Activated CD8-positive, alpha-beta memory T cell treated with anti-CD3 and anti-CD28 coated beads, Interleukin-2, amount 10 ng/mL, durations not matched to agents 7 days and 5 days (primary cell): ENCODE measurements around the gene WDR5B. TPM values are rescaled to one million over a fixed set of nuclear protein-coding genes. Genes with fewer than 3 reads are reported as not detected.
A peak's percentile ranks its signal among the peaks of the same experiment; 100 is the strongest.
"Not testable (repeated sequence)": the region's sequence is repeated elsewhere in the genome, so short reads cannot be mapped to it uniquely, and the experiment has no call there.

Source experiments
- ATAC-seq: fragments of 150-1000 bp; cut with Tn5 transposase; one replicate; pipeline ENCODE4 v1.10.0; 2021; ENCODE audit warnings: moderate library complexity
- CTCF ChIA-PET: fragments of 350-600 bp; sonication (Branson Sonifier 250); formaldehyde crosslinking; loops from one replicate; lab custom pipeline; 2021; ENCODE audit warnings: antibody characterized with exemption; lab: Charles Lee
- DNase-seq: peaks from one replicate; pipeline ENCODE4 v3.0.0-alpha.2; 2020
- H3K27ac Mint-ChIP-seq: one replicate; pipeline ENCODE4 v1.8.0; 2021; ENCODE audit warnings: mild to moderate bottlenecking, mixed read lengths
- H3K27me3 Mint-ChIP-seq: one replicate; pipeline ENCODE4 v1.8.0; 2021; ENCODE audit warnings: mixed read lengths
- H3K36me3 Mint-ChIP-seq: one replicate; pipeline ENCODE4 v1.8.0; 2021; ENCODE audit warnings: mild to moderate bottlenecking, mixed read lengths
- H3K4me1 Mint-ChIP-seq: one replicate; pipeline ENCODE4 v1.8.0; 2021; ENCODE audit warnings: mixed read lengths
- H3K4me3 Mint-ChIP-seq: one replicate; pipeline ENCODE4 v1.8.0; 2021; ENCODE audit warnings: mild to moderate bottlenecking, moderate library complexity, mixed read lengths
- H3K9me3 Mint-ChIP-seq: one replicate; pipeline ENCODE4 v1.8.0; 2022; ENCODE audit warnings: low read depth, mixed read lengths
- total RNA-seq, 2 experiments: library from RNA; stranded (reverse); gene quantifications; one replicate each; pipeline ENCODE4 v1.2.3, GENCODE V29; 2021

Gene WDR5B
- 1 to 10 TPM; 4.6 to 4.8 TPM for total RNA-seq

DNA sequence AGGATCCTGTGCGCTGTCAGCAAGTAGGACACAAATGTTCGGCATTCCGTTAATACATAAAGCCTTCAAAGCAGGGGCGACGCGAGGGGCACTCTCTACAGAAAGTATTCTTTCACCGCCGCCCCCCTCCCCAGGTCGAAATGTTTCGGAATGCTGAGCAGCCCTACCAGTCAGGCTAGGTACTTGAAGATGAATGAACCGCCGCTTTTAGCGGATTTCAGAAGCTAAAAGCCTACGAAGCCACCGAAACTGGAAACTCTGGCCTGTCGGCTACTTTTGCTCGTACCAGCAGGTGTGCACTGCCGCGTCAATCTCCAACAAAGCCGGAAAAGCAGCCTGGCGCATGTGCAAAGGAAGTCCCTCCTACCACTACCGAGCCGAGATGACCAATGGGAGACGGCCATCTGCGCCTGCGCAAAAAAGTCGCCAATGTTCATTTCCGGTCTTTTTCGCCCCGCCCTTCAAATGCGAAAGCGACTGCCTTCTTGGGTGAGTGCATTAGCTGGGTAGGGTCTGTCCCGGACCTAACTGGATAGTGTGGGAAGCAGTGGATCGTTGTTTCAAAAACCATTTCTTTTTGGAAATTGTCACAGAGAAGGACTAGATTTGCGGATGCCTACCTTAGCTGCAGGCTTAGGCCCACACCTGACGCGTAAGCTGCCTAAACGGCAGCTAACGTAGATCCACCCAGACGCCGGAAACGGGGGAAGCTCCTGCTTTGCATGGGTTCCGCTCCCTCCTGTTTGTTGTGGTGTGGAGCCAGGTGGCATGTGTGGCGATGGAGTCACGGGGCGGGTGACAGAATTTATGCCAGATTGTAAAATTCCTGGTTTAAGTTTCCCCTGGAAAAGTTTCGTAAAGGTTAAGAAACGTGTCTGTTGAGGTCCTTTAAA, at the start of gene WDR5B:
Gene WDR5B, minus strand, starts transcription at position 301 of the 893 bp plus-strand sequence. CDS start 534 bp downstream, outside the sequence.
- no peaks in the 10 kb centered on the region for H3K27me3 Mint-ChIP-seq
- H3K27ac Mint-ChIP-seq: peak within 1 kb of the TSS; percentile 95
- CTCF ChIA-PET: interaction anchor here (0.9 to 3.6 kb wide), 9 partner anchors 16 to 264 kb away, joined by 3 to 26 read pairs (median 4); partner anchors contain the start of genes FAM162A, KPNA1, MIX23 and PARP14
- H3K9me3 Mint-ChIP-seq: no peaks in the 10 kb centered on the region
- peaks cover 21% of the 10 kb centered on the region for H3K36me3 Mint-ChIP-seq
- peaks cover 49% of the 10 kb centered on the region for H3K4me1 Mint-ChIP-seq
- peak within 1 kb of the TSS; percentile 95 for H3K4me3 Mint-ChIP-seq
- peak; percentile 93 for ATAC-seq
- DNase-seq: peak; percentile 99

DNA sequence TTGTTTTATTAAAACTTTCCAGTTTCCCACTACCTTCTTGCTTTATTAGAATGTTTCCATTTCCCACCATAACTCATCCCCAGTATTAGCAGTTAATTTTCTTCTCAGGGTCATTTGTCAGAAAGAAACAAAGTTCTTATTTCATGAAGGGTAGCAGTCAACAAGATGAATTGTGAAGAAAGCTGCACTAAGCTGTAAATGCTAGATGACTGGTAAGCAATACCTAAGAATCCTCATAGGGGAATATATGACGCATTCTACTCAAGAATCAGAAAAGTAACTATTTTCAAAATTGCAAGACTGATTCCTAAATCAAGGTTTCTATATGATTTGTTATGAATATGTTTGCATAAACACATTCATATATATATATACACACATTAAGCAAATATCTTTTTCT, 48.8 kb upstream of the WDR5B start:
- CTCF ChIA-PET: interaction anchor here (0.9 kb wide), 1 partner anchor 11 kb away, joined by 3 read pairs; no protein-coding TSS in a partner anchor
- peaks cover 13% of the 10 kb centered on the region for H3K4me1 Mint-ChIP-seq

DNA sequence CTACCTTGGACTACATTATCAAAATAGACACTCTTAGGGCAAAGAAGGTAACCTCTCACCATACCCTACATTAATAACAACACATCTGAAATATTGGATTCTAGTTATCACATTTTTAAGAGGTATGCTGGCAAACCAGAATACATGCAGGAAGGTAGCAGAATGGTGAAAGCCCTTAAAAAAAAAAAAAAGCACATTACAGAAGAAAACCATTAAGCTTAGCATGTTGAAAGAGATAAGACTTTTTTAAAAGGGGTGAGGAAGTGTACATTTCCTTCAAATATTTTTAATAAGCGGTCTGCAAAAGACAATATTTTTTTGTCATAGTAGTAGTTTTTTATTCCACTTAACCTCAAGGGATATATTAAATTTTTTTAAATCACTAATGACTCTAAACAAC, 46.5 kb upstream of the WDR5B start:
- Mint-ChIP-seq H3K9me3 (no peaks in the 10 kb centered on the region), H3K27me3 (no peaks in the 10 kb centered on the region), H3K36me3 (peaks cover 29% of the 10 kb centered on the region), H3K4me3 (no peak overlapping the region), H3K27ac (no peak overlapping the region), H3K4me1 (peaks cover 5% of the 10 kb centered on the region)
- CTCF ChIA-PET: no interaction called here
- no peak for DNase-seq
- ATAC-seq: no peak

More for the DNA sequence above, 48.8 kb upstream of the WDR5B start:
- Mint-ChIP-seq H3K36me3 (peaks cover 24% of the 10 kb centered on the region), H3K9me3 (no peaks in the 10 kb centered on the region), H3K27ac (no peak overlapping the region), H3K4me3 (no peak overlapping the region), H3K27me3 (no peaks in the 10 kb centered on the region)
- ATAC-seq (no peak), DNase-seq (no peak)

DNA sequence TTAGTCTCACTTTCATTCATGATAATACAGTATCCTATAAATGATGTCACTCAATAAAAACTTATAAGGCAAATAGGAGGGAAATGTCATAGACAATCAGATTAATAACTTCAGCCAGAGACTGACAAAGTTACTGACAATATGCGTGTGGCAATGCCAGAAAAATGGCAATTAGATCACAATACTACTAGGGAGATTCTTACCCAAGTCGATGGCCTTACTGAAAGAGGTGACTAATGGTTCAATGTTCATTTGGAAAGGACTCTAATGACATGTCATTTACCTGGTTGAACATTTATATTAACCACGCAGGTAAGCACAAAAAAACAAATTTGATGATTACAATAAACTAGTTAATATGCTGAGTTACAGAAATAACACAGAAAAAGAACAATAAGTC, 45.9 kb upstream of the WDR5B start:
- no peak overlapping the region for H3K27ac Mint-ChIP-seq

DNA sequence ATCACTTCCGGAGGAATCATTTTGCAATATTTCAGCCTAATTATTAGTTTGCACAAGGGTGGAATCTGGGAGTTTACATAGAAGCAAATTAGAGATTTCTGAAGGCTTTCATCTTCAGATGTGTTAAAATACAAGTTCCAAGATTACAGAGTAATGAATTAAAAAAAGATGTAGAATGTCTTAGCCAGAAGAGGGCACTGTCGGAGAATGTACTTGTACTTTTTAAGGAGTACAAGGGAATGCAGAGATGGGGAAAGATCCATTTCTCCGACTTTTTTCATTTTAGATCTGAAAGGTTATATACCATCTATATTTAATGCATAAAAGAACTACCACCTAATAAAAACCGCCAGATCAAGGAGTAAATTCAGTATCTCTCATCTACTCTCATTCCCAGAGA, 43.1 kb upstream of the WDR5B start:
- no peak for DNase-seq
- no peak for ATAC-seq
- Mint-ChIP-seq H3K36me3 (peaks cover 23% of the 10 kb centered on the region), H3K27ac (no peak overlapping the region), H3K4me1 (peaks cover 3% of the 10 kb centered on the region), H3K9me3 (no peaks in the 10 kb centered on the region), H3K4me3 (no peak overlapping the region), H3K27me3 (no peaks in the 10 kb centered on the region)
- CTCF ChIA-PET: interaction anchor here (0.7 to 2.2 kb wide), 4 partner anchors 63 to 220 kb away, joined by 3 to 9 read pairs (median 4); no protein-coding TSS in a partner anchor

More for the DNA sequence above, 45.9 kb upstream of the WDR5B start:
- H3K9me3 Mint-ChIP-seq: no peaks in the 10 kb centered on the region
- CTCF ChIA-PET: no interaction called here
- no peaks in the 10 kb centered on the region for H3K27me3 Mint-ChIP-seq
- H3K4me1 Mint-ChIP-seq: peaks cover 3% of the 10 kb centered on the region
- ATAC-seq (no peak), DNase-seq (no peak)
- H3K4me3 Mint-ChIP-seq: no peak overlapping the region
- H3K36me3 Mint-ChIP-seq: peaks cover 27% of the 10 kb centered on the region

DNA sequence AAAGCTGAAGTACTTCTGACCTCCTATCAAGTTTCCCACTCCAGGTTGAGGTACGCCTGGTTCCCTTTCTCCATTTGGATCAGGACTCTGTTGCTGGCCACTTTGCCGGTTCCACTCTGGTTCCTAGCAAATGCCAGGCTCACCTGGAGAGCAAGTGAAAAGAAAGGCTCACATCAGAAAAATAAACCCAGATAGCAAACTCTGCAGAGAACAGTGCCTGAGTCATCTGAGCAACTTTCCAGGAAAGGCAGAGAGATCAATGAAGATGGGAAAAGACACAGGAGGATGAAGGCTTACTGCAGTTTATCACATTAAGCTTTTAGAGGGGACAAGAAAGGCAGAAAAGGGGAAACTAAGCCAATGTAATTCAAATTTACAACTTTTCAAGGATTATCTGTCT, 41.8 kb upstream of the WDR5B start:
- no peak overlapping the region for H3K27ac Mint-ChIP-seq
- H3K36me3 Mint-ChIP-seq: peaks cover 23% of the 10 kb centered on the region
- no peak for ATAC-seq
- no peak for DNase-seq
- peaks cover 3% of the 10 kb centered on the region for H3K4me1 Mint-ChIP-seq
- no peaks in the 10 kb centered on the region for H3K27me3 Mint-ChIP-seq
- no peak overlapping the region for H3K4me3 Mint-ChIP-seq
- H3K9me3 Mint-ChIP-seq: no peaks in the 10 kb centered on the region
- CTCF ChIA-PET: interaction anchor here (0.8 to 1.4 kb wide), 7 partner anchors 10 to 222 kb away, joined by 3 to 4 read pairs (median 3); partner anchors contain the start of gene FAM162A

DNA sequence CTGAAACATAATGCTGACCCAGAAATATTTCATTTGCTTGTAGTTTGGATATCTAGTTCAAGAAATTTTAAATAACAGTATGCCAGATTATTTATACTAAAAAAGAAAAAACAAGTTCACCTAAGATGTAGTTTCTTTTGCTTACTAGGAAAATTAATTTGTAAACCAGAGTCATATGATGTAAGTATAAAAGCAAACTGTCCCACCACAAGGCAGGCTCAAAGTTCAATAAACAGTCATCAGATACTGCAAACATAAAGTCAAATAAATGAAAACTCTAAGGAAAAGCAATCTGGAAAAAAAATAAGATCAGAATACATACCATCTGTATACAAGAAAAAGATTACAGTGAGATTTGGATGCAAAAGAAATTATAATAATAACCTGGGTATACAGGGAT, 40.2 kb upstream of the WDR5B start:
- Mint-ChIP-seq H3K27me3 (no peaks in the 10 kb centered on the region), H3K36me3 (peaks cover 14% of the 10 kb centered on the region), H3K4me3 (no peak overlapping the region), H3K4me1 (no peaks in the 10 kb centered on the region), H3K27ac (no peak overlapping the region), H3K9me3 (no peaks in the 10 kb centered on the region)
- DNase-seq (no peak), ATAC-seq (no peak)
- CTCF ChIA-PET: no interaction called here

DNA sequence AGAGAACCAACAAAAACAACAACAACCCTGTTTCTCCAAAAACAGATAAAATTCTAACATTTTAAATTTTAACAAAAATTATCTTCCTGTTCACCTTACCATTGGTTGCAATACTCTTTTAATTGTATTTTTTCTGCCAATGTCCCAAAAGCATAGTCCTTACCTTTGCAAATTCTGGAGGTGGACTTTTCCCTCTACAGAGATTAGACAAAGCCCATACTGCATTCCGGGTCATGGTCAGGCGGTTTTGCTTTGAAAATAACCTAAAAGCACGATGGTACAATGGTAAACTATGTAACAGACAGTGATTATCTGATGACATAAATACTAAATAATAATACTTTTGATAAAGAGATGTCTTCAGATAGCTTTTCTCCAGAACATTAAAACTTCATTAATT, 35.5 kb upstream of the WDR5B start:
- H3K27me3 Mint-ChIP-seq: no peaks in the 10 kb centered on the region
- CTCF ChIA-PET: no interaction called here
- H3K36me3 Mint-ChIP-seq: peaks cover 42% of the 10 kb centered on the region
- ATAC-seq: no peak
- DNase-seq: no peak
- no peaks in the 10 kb centered on the region for H3K9me3 Mint-ChIP-seq
- H3K4me3 Mint-ChIP-seq: no peak overlapping the region
- no peak overlapping the region for H3K27ac Mint-ChIP-seq
- H3K4me1 Mint-ChIP-seq: no peaks in the 10 kb centered on the region

DNA sequence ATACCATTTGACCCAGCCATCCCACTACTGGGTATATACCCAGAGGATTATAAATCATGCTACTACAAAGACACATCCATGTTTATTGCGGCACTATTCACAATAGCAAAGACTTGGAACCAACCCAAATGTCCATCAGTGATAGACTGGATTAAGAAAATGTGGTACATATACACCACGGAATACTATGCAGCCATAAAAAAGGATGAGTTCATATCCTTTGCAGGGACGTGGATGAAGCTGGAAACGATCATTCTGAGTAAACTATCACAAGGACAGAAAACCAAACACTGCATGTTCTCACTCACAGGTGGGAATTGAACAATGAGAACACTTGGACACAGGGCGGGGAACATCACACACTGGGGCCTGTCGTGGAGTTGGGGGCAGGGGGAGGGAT, 32.4 kb upstream of the WDR5B start:
- CTCF ChIA-PET: not testable (repeated sequence)

DNA sequence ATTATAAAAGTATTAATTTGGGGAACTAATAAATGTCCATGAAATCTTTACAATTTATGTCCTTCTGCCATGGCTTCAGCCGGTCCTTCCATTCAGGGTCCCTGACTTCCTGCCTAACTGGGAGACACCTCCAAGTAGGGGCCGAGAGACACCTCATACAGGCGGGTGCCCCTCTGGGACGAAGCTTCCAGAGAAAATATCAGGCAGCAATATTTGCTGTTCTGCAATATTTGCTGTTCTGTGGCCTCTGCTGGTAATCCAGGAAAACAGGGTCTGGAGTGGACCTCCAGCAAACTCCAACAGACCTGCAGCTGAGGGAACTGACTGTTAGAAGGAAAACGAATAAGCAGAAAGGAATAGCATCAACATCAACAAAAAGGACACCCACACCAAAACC, 28.6 kb upstream of the WDR5B start:
- H3K27me3 Mint-ChIP-seq, H3K9me3 Mint-ChIP-seq, DNase-seq, H3K4me1 Mint-ChIP-seq, ATAC-seq, H3K4me3 Mint-ChIP-seq, CTCF ChIA-PET: not testable (repeated sequence)
- peak overlapping the region; percentile 7 for H3K27ac Mint-ChIP-seq
- peaks cover 66% of the 10 kb centered on the region for H3K36me3 Mint-ChIP-seq

More for the DNA sequence above, 32.4 kb upstream of the WDR5B start:
- H3K9me3 Mint-ChIP-seq, ATAC-seq, H3K27ac Mint-ChIP-seq, H3K4me1 Mint-ChIP-seq, DNase-seq, H3K27me3 Mint-ChIP-seq, H3K4me3 Mint-ChIP-seq: not testable (repeated sequence)
- H3K36me3 Mint-ChIP-seq: peaks cover 65% of the 10 kb centered on the region

DNA sequence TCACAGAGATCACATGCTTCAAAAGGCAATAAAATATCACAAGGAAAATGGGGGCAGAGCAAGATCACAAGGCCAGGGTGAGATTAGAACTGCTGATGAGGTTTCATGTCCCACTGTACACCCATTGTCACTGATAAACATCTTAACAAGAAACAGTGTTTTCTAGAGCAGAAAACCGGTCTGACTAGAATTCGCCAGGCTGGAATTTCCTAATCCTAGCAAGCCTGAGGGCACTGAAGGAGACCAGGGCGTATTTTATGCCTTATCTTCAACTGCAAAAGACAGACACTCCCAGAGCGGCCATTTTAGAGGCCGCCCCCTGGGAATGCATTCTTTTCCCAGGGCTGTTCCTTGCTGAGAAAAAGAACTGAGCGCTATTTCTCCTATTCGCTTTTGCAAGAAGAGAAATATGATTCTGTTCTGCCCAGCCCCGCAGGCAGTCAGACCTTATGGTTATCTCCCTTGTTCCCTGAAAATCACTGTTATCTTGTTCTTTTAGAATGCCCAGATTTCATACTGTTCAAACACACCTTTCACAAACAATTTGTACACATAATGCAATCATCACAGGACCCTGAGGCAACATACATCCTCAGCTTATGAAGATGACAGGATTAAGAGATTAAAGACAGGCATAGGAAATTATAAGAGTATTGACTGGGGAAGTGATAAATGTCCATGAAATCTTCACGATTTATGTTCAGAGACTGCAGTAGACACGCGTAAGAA, 28.1 kb upstream of the WDR5B start:
- H3K27me3 Mint-ChIP-seq, H3K9me3 Mint-ChIP-seq, H3K4me1 Mint-ChIP-seq, DNase-seq, H3K27ac Mint-ChIP-seq, CTCF ChIA-PET, H3K4me3 Mint-ChIP-seq, ATAC-seq: not testable (repeated sequence)
- peaks cover 61% of the 10 kb centered on the region for H3K36me3 Mint-ChIP-seq

DNA sequence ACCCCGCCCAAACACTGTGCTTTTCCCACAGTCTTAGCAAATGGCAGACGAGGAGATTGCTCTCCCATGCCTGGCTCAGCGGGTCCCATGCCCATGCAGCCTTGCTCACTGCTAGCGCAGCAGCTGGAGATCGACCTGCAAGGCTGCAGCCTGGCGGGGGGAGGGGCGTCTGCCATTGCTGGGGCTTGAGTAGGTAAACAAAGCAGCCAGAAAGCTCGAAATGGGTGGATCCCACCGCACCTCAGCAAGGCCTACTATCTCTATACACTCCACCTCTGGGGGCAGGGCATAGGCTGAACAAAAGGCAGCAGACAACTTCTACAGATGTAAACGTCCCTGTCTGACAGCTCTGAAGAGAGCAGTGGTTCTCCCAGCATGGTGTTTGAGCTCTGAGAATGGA, 27.2 kb upstream of the WDR5B start:
- CTCF ChIA-PET: no interaction called here
- no peaks in the 10 kb centered on the region for H3K27me3 Mint-ChIP-seq
- no peaks in the 10 kb centered on the region for H3K4me1 Mint-ChIP-seq
- peaks cover 55% of the 10 kb centered on the region for H3K36me3 Mint-ChIP-seq
- no peak overlapping the region for H3K27ac Mint-ChIP-seq
- ATAC-seq (no peak), DNase-seq (no peak)
- H3K9me3 Mint-ChIP-seq: peaks cover 3% of the 10 kb centered on the region
- H3K4me3 Mint-ChIP-seq: no peak overlapping the region

DNA sequence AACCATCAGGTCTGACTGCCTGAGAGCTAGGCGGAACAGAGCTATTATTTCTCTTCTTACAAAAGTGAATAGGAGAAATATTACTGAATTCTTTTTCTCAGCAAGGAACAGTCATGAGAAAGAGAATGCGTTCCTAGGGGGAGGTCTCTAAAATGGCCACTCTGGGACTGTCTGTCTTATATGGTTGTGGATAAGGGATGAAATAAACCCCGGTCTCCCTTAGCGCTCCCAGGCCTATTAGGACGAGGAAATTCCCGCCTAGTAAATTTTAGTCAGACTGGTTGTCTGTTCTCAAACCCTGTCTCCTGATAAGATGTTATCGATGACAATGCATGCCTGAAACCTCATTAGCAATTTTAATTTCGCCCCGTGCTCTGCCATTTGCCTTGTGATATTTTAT, 20.1 kb upstream of the WDR5B start:
- Mint-ChIP-seq H3K27ac (no peak overlapping the region), H3K36me3 (peaks cover 47% of the 10 kb centered on the region)
- CTCF ChIA-PET: no interaction called here

More for the DNA sequence above, 20.1 kb upstream of the WDR5B start:
- Mint-ChIP-seq H3K27me3 (no peaks in the 10 kb centered on the region), H3K4me1 (no peaks in the 10 kb centered on the region), H3K4me3 (no peak overlapping the region), H3K9me3 (peaks cover 4% of the 10 kb centered on the region)
- no peak for DNase-seq
- no peak for ATAC-seq
